Activated CD8-positive, alpha-beta memory T cell treated with anti-CD3 and anti-CD28 coated beads for 48 hours (primary cell): ENCODE results near the gene HIC2.
"Not testable (repeated sequence)": the region's sequence is repeated elsewhere in the genome, so short reads cannot be mapped to it uniquely, and the experiment has no call there.

ENCODE experiments used
- DNase-seq, 3 experiments: peaks; one replicate each; pipeline ENCODE4 v3.0.0-alpha.2; 2020; ENCODE audit warnings: low read depth in 2 of 3, low spot score in 2 of 3

The HIC2 gene

GRCh38 chr22:21417227-21417746 lies at the start of gene HIC2:
Gene HIC2 (plus strand): TSS chr22:21417371. CDS start chr22:21442832, 25,461 bp downstream.
- not testable (repeated sequence) for DNase-seq

- DNase-seq: not testable (repeated sequence)
Measured at GRCh38 chr22:21368603-21369310, 48.4 kb upstream of the HIC2 start.

GRCh38 chr22:21375880-21376279 lies 41.3 kb upstream of the HIC2 start:
- not testable (repeated sequence) for DNase-seq

GRCh38 chr22:21383701-21384467 lies 33.3 kb upstream of the HIC2 start, which contains the start of gene RIMBP3B:
Gene RIMBP3B (plus strand): TSS chr22:21383751. CDS start chr22:21383859, 108 bp downstream.
- not testable (repeated sequence) for DNase-seq

- not testable (repeated sequence) for DNase-seq
Measured at GRCh38 chr22:21384468-21385357, 32.5 kb upstream of the HIC2 start.

- DNase-seq: not testable (repeated sequence)
Measured at GRCh38 chr22:21389480-21389879, 27.7 kb upstream of the HIC2 start.

GRCh38 chr22:21390013-21390412 lies 27.2 kb upstream of the HIC2 start:
- not testable (repeated sequence) for DNase-seq

- DNase-seq: not testable (repeated sequence)
Measured at GRCh38 chr22:21394613-21395012, 22.6 kb upstream of the HIC2 start.

- not testable (repeated sequence) for DNase-seq
Measured at GRCh38 chr22:21401197-21401969, 15.8 kb upstream of the HIC2 start.

- DNase-seq: not testable (repeated sequence)
Measured at GRCh38 chr22:21402763-21403314, 14.3 kb upstream of the HIC2 start.

- not testable (repeated sequence) for DNase-seq
Measured at GRCh38 chr22:21407139-21407538, 10.0 kb upstream of the HIC2 start.

- not testable (repeated sequence) for DNase-seq
Measured at GRCh38 chr22:21407792-21408191, 9.4 kb upstream of the HIC2 start.

GRCh38 chr22:21416375-21416774 lies 796 bp upstream of the HIC2 start:
- DNase-seq: not testable (repeated sequence)

GRCh38 chr22:21417853-21418252 lies 682 bp downstream of the HIC2 start:
- not testable (repeated sequence) for DNase-seq

- DNase-seq: not testable (repeated sequence)
Measured at GRCh38 chr22:21418974-21419638, 1.9 kb downstream of the HIC2 start.

- DNase-seq: not testable (repeated sequence)
Measured at GRCh38 chr22:21420180-21420763, 3.1 kb downstream of the HIC2 start.

- DNase-seq: not testable (repeated sequence)
Measured at GRCh38 chr22:21424084-21424709, 7.0 kb downstream of the HIC2 start.
